ENCODE data around the gene KCP.
"Not testable (repeated sequence)": the region's sequence is repeated elsewhere in the genome, so short reads cannot be mapped to it uniquely, and the experiment has no call there.

Gene KCP

DNA sequence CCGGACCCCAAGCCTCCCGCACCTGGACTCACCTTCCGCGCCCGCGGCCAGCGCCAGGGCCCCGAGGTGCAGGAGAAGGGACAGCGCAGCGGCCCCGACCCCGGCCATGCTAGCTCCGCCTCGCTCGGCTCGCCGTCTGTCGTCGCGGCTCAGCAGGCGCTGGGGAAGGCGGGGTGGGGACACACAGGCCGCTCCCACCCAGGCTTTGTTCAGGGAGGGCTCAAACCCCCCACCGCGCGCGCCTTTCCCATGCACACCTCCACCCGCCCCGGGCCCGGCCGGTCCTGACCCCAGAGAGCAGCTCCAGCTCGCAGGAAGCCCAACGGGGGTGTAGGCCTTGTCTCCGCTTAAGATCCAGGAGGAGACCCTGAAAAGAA is at the start of gene KCP:
Gene KCP, minus strand, starts transcription at position 141 of the 377 bp plus-strand sequence. Its CDS starts 33 bp downstream, at position 108.
- DNase-seq (ENCODE audit: low read depth), result no peak

DNA sequence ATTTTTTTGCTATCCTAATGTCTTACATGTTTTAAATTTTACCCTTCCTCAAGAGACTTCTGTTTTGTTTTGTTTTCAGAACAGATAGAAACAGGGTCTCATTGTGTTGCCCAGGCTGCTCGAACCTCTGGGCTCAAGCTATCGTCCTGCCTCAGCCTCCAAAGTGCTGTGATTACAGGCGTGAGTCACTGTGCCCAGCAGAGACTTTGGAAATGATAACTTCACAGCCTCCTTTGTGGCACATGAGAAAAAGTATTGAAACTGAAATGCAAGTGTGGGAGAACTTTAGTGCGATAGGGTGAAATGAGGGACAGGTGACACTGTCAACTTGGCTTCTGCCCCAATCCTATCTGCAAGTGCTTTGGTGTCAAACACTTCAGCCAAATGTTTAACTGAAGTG is 48.8 kb upstream of the KCP start:
- DNase-seq (ENCODE audit: low read depth), result no peak

DNA sequence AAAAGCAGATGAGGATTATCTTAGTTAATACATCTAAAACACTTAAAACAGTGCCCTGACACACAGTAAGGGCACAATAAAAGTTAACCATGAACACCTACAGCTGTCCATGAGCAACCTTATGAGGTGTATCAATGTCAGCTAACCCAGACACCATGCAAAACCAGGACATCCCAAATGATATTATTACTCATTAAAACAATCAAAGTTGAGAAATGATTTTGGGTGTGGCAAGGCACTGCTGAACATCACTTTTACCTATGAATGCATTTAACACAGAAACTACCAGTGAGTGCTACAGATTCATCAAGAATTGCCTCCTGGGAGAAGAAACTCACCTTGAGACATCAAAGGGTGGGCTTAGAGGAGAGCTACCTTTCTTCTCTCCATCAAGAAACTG is 45.5 kb upstream of the KCP start:
- DNase-seq (ENCODE audit: low read depth), result no peak

DNA sequence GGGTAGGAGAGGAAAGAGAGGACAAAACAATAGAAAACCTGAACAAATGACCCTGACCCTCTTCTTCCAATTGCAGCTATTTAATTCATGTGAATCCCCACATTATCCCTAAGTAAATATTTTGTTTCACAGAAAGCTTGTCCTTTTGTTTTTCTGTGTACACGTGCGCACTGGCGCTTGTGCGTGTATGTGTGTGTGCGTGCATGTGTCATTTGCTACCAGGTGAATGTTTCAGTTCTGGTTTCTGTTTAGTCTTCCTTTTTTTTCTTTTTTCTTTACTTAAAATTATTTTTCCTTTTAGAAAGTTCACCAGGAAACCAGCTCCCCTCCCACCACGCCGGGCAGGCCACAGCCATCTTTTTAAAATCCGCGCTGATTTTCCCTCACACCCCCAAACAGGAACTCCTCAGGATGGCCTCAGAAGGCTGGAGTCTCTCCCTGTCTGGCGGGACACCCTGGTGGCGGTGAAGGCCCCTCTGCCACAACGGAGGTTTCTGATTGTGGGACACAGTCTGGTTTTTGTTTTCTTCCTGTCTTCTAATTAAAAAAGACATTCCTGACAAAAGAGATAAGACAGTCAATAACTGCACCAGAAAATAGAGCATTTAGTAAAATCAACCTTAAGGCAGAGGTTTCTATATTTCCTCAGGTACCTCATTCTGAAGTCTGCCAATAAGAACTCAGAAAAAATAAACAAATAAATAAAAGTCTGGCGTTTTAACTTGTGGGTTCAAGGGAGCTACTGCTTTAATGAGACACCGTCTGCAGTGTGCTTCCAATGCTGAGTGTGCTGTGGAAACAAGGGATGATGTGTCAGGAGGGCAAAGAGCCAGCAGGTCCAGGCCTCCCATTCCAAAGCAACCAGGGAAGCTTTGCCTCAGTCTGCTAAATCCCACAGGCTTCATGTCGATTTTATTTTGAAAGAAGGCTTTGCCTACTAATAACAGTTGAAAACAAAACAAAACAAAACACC is 44.6 kb upstream of the KCP start:
- DNase-seq (ENCODE audit: low read depth), result no peak

DNA sequence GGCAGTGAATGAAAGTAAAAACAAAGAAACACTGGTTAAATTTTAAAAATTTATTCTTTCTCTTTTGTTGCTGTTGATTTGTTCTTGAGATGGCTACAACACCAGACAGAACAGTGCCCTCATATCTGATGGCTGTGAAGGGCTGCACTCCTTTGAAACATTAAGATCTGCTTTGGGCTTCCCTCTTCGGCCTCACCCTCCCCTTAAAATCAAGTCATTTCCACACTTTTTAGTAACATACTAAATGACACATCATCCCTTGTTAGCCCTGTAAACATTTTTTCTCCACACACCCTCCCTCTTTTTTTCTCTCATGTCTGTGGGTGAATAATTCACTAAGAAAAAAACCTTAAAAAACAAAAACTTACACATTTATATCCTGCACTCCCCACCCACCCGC is 43.6 kb upstream of the KCP start:
- no peak for DNase-seq (ENCODE audit: low read depth)

DNA sequence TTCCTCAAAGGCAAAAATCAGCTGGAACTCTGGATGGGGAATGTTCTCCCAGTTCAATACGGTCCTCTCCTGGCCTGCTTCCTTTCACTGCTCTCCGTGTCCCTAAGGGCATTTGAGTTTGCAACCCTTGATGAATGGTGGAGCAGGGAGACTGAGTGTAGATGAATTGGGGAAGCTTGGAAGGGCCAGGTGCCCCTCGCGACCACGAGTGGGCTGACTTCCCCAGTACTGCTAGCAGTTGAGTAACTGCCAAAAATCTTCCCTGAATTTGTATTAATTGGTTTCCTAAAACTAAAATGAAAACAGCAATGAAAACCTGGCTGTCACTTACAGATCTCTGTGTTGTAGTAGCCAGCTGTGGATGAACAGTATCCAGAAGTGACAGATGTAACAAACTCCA is 40.8 kb upstream of the KCP start:
- no peak for DNase-seq (ENCODE audit: low read depth)

DNA sequence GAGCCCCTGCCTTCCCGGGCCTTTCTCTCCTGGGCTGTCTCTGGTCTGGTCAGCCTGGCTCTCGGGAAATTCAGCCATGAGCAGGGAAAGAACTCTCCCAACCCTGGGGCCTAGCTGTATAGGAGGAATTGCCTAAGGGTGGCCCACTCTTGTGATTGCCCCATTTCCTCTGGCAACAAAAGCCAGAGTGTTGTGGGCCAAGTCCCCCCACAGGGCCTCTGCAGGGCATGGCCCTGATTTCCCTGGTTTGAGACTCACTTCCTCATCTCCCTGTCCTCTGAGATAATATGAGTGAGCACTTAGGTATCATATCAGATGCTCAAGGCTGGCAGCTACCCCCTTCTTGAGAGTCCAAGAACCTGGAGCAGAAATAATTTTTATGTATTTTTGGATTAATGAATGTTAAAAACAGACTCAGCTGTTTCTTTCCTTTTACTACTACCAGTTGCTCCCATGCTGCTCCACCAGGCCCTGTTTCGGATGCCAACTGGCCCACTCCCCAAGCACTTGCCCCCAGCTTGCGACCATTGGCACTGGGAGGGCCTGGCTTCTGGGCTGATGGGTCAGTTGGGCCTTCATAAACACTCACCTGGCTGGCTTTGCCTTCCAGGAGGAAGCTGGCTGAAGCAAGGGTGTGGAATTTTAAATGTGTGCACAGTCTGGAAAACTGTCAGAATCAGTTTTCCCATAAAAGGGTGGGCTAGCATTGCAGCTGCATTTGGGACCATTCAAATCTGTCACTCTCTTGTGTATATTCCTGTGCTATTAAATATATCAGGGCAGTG is 38.7 kb upstream of the KCP start:
- no peak for DNase-seq (ENCODE audit: low read depth)

DNA sequence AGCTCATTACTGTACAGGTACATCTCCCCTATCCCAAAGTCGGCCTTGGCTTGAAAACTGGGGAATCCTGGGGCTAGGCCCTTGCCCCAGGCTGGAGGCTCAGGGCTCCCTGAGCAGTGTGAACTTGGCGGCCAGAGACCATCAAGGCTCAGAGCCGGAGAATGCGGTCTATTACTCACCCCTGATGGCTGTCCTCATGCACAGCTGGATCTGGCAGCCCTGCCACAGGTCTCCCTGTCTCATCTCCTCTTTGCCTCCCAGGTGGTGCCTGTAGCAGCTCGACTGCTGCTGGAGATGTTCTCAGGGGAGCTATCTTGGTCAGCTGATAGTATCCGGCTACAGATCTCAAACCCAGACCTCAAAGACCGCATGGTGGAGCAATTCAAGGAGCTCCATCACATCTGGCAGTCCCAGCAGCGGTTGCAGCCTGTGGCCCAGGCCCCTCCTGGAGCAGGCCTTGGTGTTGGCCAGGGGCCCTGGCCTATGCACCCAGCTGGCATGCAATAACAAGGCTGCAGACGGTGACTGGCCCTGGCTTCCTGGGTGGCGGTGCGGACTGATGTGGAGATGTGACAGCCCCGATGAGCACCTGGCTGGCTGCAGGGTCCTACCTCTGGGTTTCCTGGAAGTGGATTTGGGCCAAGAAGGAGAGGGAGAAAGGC is 37.9 kb upstream of the KCP start:
- no peak for DNase-seq (ENCODE audit: low read depth)

DNA sequence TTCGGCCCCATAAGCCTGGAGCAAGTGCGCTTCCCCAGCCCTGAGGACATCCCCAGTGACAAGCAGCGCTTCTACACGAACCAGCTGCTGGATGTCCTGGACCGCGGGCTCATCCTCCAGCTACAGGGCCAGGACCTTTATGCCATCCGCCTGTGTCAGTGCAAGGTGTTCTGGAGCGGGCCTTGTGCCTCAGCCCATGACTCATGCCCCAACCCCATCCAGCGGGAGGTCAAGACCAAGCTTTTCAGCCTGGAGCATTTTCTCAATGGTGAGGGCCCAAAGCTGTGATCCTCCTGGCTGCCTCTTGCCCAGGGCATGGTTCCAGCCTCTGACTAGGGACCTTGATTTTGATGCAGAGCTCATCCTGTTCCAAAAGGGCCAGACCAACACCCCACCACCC is 37.3 kb upstream of the KCP start:
- no peak for DNase-seq (ENCODE audit: low read depth)

DNA sequence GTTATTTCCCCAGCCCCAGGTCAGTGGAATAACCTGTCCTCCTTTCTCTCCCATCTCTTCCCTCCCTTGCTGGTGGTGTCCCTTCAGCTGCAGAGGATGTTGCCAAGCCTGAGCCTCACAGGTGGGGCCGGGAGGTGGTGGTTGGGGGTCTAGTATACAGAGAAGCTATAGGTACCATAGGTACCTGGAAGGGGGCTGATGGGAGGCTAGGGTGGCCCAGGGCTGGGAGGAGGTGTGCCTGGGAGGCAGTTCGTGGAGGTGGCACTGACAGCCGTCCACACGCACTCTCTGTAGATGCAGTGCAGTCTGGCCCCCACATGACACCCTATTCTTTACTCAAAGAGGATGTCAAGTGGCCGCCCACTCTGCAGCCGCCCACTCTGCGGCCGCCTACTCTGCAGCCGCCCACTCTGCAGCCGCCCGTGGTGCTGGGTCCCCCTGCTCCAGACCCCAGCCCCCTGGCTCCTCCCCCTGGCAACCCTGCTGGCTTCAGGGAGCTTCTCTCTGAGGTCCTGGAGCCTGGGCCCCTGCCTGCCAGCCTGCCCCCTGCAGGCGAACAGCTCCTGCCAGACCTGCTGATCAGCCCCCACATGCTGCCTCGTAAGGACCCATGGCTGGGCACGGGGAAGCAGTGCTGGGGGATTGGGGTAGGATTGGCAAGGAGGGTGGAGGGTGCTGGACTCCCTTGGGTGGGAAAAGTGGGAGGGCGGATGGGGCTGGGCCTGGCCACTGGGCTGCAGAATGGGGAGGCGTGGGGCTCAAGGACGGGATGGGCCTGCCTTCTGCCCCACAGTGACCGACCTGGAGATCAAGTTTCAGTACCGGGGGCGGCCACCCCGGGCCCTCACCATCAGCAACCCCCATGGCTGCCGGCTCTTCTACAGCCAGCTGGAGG is 36.7 kb upstream of the KCP start:
- no peak for DNase-seq (ENCODE audit: low read depth)

DNA sequence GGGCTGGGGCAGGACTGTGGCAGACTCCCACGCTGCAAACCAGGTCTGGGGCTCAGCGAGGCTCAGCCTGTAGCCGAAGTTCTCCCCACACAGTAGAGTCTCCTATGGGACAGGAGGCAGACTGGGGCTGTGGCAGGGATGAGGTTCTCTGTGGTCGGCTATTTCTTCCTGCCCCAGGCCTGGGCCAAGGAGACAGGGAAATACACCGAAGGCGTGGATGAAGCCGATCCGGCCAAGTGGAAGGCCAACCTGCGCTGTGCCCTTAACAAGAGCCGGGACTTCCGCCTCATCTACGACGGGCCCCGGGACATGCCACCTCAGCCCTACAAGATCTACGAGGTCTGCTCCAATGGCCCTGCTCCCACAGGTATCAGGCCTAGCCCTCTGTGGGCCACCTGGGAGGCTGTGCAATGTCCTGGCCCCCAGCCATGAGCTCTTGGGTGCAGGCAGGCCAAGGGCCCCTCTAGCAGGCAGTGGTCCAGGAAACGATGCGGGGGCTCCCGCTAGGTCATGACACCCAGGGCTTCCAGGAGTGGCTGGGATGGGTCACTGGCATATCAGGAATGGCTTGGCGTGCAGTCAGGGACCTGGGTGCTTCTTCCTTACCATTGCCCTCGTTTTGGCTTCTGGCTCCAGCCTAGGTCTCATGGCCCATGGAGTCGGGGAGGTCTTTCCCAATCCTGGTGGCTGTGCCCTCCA is 35.3 kb upstream of the KCP start:
- DNase-seq (ENCODE audit: low read depth), result no peak

DNA sequence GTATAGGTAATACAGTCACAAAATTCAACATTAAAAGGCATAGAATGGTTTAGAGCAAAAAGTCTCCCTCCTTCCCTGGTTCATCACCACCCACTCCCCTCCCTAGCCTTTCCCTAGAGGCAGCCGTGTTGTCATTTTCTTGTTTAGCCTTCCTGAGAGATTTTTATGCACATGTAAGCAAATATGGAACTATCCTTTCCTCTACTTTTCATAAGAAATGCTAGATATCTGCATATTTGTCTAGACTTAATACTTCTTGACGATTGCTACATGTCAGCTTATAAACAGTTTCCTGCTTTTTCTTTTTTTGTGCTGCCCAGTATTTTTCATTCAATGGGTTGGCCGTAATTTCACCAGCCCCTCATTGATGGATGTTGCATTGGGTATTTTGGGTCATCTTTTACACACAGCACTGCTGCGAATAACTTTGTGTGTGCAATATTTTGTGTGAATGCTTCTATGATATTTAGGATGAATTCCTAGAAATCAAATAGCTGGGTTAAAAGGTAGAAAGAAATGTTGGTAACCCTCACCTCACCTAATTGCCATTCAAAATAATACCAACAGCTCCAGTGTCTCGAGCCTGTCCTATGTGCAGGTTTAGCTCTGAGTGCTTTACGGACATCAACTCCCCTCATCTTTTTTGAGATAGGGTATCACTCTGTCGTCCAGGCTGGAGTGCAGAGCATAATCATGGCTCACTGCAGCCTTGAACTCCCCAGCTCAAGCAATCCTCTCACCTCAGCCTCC is 34.2 kb upstream of the KCP start:
- DNase-seq (ENCODE audit: low read depth), result no peak

DNA sequence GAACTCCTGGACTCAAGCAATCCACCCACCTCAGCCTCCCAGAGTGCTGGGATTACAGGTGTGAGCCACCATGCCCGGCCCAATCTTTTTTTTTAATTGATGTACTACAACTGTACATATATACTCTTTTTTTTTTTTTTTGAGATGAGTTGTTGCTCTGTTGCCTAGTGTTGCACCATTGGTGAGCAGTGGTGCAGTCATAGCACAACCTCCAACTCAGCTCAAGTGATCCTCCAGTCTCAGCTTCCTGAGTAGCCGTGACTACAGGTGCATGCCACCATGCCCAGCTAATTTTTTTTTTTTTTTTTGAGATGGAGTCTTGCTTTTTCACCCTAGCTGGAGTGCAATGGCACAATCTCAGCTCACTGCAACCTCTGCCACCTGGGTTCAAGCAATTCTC is 32.7 kb upstream of the KCP start:
- not testable (repeated sequence) for DNase-seq (ENCODE audit: low read depth)

DNA sequence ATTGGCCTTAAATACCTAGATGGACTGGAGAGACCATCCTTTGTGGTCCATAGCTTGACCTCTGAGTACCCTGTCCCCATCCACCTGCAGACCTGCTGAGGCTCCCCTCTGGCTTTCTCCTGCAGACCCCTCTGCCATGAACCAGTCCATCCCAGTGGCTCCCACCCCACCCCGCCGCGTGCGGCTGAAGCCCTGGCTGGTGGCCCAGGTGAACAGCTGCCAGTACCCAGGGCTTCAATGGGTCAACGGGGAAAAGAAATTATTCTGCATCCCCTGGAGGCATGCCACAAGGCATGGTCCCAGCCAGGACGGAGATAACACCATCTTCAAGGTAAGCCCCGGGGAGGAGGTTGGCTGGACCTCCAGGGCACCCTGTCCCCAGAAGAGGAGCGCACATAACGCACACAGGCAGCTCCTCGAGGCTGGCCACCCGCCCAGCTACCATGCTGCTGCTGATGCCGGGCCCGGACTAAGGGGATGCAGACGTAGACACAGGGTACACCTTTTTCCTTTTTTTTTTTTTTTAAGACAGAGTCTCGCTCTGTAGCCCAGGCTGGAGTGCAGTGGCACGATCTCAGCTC is 31.5 kb upstream of the KCP start:
- no peak for DNase-seq (ENCODE audit: low read depth)

DNA sequence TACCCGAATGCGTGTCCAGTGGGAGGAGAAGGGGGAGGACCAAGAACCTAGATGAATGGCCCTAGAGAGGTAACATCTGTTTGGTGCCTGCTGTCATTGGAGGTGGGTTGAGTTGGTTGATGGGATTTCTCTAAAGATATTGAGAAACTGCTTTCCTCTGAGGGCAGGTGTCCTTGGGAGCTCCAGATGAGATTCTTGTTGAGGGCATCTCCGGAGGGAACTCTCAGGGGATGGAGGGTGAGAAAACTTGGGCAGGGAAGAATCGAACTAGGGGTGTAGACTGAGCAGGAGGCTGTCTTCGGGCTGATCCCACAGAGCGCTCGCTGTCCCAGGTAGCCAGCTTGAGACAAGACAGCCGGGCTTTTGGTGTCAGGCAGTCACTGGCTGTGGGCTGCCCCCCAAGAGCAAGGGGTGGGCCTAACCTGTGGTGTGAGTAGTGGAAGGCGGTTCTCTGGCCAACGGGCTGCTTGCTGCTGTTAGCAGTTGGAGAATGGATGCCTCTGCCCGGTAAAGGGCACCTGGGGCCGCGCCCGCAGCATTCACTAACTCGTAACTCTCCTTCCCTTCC is 30.9 kb upstream of the KCP start:
- DNase-seq (ENCODE audit: low read depth), result no peak

DNA sequence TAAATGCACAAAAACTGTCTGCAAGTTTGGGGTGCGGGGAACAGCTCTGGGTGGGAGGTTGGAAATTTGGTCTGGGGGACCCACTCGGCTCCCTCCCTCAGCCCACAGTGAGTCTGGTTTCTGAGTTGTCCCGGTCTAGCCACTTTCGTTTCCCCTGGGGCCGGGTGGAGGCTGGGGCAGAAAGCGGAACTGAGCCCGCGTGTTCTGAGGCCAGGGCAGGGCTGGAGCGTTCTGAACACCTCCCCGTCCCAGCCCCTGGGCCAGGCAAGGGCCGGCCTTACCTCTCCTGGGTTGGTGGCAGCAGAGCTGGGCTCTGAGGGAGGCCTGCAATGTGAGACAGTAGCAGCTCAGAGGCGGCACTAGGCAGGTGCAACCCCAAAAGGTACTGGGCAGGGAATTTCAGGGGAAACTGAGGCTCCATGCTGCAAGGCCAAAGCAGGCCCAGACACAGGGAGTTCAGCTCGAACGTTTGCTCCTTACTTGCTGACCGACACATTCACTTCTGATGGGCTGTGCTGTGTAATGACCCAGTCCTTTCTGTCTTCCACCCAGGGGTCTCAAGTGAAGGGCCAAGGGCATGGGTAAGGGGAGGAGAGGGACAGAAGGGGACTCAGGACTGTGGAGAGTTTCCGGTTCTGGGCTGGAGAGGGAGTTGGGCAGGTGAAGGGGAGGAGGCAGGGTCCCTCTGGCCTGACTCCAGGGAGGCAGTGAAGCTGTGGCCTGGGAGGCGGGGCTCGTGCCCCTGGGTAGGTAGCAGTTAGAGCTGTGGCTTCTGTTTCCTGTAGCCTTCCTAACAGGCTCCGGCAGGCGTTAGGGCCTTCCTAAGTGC is 30.2 kb upstream of the KCP start:
- DNase-seq (ENCODE audit: low read depth), result peak; percentile 49

DNA sequence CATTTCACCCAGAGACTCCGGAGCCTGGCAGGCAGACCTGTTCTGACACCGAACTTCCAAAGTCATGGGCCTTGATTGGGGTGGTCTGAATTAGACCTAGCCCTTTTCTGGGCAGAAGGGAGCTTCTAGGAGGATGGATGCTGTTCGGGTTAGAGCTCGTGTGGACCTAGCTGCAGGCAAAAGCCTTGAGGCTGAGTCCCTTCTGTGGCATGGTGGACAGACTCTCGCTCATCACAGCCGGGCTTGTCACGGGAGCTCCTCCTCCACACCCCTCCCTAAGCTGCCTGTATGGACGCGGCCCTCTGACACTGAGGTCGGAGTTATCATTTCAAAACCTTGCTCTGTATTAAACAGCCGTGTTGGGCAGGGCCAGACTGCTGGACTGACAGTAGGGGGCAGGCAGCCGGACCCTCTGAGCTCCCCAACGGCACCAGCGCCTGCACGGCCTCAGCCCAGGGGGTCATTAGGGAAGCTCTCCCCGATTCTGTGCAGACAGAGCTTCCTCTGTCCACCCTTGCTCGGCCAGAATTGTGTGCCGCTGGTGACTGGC is 29.4 kb upstream of the KCP start:
- no peak for DNase-seq (ENCODE audit: low read depth)
